Smooth muscle cell (in vitro differentiated cells): ENCODE measurements around the gene SYT9. TPM values are rescaled to one million over a fixed set of nuclear protein-coding genes. Genes with fewer than 3 reads are reported as not detected.

Source experiments
- DNase-seq: peaks from one replicate; lab custom pipeline; 2025; ENCODE audit not compliant: unreplicated experiment; lab: John Stamatoyannopoulos, UW
- H2AFZ ChIP-seq: fragments of 200-600 bp; sonication (generic); 2 replicates; pipeline ENCODE4 v1.6.0; 2016; ENCODE audit warnings: antibody characterized with exemption, low read depth, mild to moderate bottlenecking
- H3F3A ChIP-seq: fragments of 200-600 bp; sonication (generic); 2 replicates; pipeline ENCODE4 v1.6.0; 2017; ENCODE audit warnings: antibody characterized with exemption, low read depth
- H3K27ac ChIP-seq: fragments of 200-600 bp; sonication (generic); 2 replicates; pipeline ENCODE4 v1.5.1; 2016; ENCODE audit warnings: low read depth, mild to moderate bottlenecking
- H3K27me3 ChIP-seq: fragments of 200-600 bp; sonication (generic); 2 replicates; pipeline ENCODE4 v1.6.1; 2016; ENCODE audit warnings: low read depth, mild to moderate bottlenecking
- H3K36me3 ChIP-seq: fragments of 200-600 bp; sonication (generic); 2 replicates; pipeline ENCODE4 v1.5.1; 2016; ENCODE audit warnings: low read depth
- H3K4me1 ChIP-seq: fragments of 200-600 bp; sonication (generic); 2 replicates; pipeline ENCODE4 v1.5.1; 2016; ENCODE audit warnings: low read depth
- H3K4me2 ChIP-seq: fragments of 200-600 bp; sonication (generic); 2 replicates; pipeline ENCODE4 v1.6.0; 2016; ENCODE audit warnings: mild to moderate bottlenecking
- H3K4me3 ChIP-seq: fragments of 200-600 bp; sonication (generic); 2 replicates; pipeline ENCODE4 v1.5.1; 2016; ENCODE audit warnings: mild to moderate bottlenecking
- H3K79me2 ChIP-seq: fragments of 200-600 bp; sonication (generic); 2 replicates; pipeline ENCODE4 v1.6.0; 2016; ENCODE audit warnings: low read depth, mild to moderate bottlenecking
- H3K9ac ChIP-seq: fragments of 200-600 bp; sonication (generic); 2 replicates; pipeline ENCODE4 v1.6.0; 2016; ENCODE audit warnings: low read depth
- H3K9me3 ChIP-seq: fragments of 200-600 bp; sonication (generic); replicated peaks from 2 replicates; pipeline ENCODE4 v1.5.1; 2016; ENCODE audit warnings: low read depth
- H4K20me1 ChIP-seq: fragments of 200-600 bp; sonication (generic); 2 replicates; pipeline ENCODE4 v1.6.0; 2016; ENCODE audit warnings: low read depth
- WGBS: methylation state at CpG from one replicate; pipeline ENCODE4 v1.1.7; 2016; ENCODE audit warnings: low lambda C conversion rate; 5-methylcytosine and 5-hydroxymethylcytosine counted together
- polyA plus RNA-seq: library from polyadenylated mRNA; unstranded; fragments of >200 nt; fragmentation: Nextera tagmentation; extraction: Ambion mirVana; gene quantifications from 2 replicates; pipeline ENCODE4 v1.2.1, GENCODE V29; 2016
- total RNA-seq: library from RNA; depleted of rRNA; stranded (reverse); fragments of >200 nt; gene quantifications from 2 replicates; pipeline ENCODE4 v1.2.3, GENCODE V29; 2014
- TF ChIP-seq, protein P1 (sequence below): fragments of 200-600 bp; sonication (generic); IDR thresholded peaks from 2 replicates; pipeline ENCODE4 v1.5.1; 2017; ENCODE audit warnings: borderline replicate concordance, mild to moderate bottlenecking, antibody characterized with exemption; ENCODE audit not compliant: insufficient read depth, poor library complexity, severe bottlenecking

SYT9 gene
- total and polyA plus RNA-seq, 2 experiments from 2014 or later = 0.06 TPM; not detected in 1

DNA sequence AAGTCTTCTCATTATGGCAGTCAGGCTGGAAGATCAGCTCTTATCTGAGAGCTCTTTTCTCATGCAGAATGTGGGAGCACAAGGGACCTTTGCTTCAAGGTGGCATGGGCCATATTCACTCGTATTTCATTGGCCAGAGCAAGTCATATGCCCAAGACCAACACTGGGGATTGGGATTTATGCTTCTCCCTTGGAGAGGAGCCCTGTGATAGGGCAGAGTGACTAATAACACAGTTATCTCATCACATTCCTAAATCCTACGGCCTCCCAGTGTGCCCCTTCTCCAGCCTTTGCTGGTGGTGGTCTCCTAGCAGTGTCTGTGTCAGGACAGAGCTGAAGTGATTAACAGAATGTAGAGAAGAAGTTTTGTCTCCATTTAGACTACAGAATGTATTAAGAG lies 48.6 kb downstream of the SYT9 start:
- WGBS = 66% methylated on average over 2 of the region's 2 CpGs

DNA sequence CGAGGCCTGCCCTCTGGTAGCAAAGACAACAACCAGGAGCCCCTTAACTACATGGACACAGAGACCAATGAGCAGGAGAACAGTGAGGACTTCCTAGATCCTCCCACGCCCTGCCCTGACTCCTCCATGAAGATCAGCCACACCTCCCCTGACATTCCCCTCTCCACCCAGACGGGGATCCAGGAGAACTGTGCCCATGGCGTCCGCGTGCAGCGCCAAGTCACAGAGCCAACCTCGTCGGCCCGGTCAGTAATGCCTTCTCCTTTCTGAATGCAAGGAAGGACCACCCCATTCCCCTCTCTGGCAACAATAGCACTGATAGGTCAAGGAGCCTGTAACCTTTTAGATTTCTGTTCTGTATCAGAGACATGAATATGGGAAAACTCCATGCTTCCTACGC lies 51.4 kb downstream of the SYT9 start:
- no peak overlapping the region for H3K4me3 ChIP-seq
- no peaks in the 10 kb centered on the region for H4K20me1 ChIP-seq
- DNase-seq = no peak
- no peaks in the 10 kb centered on the region for H3K27me3 ChIP-seq
- no peak overlapping the region for H3K27ac ChIP-seq
- no peaks in the 10 kb centered on the region for H3F3A ChIP-seq
- TF ChIP-seq, protein P1, sequence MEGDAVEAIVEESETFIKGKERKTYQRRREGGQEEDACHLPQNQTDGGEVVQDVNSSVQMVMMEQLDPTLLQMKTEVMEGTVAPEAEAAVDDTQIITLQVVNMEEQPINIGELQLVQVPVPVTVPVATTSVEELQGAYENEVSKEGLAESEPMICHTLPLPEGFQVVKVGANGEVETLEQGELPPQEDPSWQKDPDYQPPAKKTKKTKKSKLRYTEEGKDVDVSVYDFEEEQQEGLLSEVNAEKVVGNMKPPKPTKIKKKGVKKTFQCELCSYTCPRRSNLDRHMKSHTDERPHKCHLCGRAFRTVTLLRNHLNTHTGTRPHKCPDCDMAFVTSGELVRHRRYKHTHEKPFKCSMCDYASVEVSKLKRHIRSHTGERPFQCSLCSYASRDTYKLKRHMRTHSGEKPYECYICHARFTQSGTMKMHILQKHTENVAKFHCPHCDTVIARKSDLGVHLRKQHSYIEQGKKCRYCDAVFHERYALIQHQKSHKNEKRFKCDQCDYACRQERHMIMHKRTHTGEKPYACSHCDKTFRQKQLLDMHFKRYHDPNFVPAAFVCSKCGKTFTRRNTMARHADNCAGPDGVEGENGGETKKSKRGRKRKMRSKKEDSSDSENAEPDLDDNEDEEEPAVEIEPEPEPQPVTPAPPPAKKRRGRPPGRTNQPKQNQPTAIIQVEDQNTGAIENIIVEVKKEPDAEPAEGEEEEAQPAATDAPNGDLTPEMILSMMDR = no peak
- no peak overlapping the region for H3K9ac ChIP-seq
- H3K4me2 ChIP-seq = no peak overlapping the region
- 92% methylated on average over 11 of the region's 11 CpGs for WGBS
- no peaks in the 10 kb centered on the region for H3K9me3 ChIP-seq
- no peak overlapping the region for H2AFZ ChIP-seq
- H3K36me3 ChIP-seq = no peaks in the 10 kb centered on the region
- no peaks in the 10 kb centered on the region for H3K4me1 ChIP-seq
- no peaks in the 10 kb centered on the region for H3K79me2 ChIP-seq

More for the DNA sequence above, 48.6 kb downstream of the SYT9 start:
- Histone ChIP-seq H3K27me3 (no peaks in the 10 kb centered on the region), H3K4me3 (no peak overlapping the region), H3F3A (no peaks in the 10 kb centered on the region), H3K9ac (no peak overlapping the region), H3K4me2 (no peak overlapping the region), H3K36me3 (no peaks in the 10 kb centered on the region), H3K27ac (no peak overlapping the region), H3K9me3 (no peaks in the 10 kb centered on the region), H2AFZ (no peak overlapping the region), H3K79me2 (no peaks in the 10 kb centered on the region), H3K4me1 (no peaks in the 10 kb centered on the region), H4K20me1 (no peaks in the 10 kb centered on the region)
- TF ChIP-seq, protein P1 = no peak
- DNase-seq = no peak

DNA sequence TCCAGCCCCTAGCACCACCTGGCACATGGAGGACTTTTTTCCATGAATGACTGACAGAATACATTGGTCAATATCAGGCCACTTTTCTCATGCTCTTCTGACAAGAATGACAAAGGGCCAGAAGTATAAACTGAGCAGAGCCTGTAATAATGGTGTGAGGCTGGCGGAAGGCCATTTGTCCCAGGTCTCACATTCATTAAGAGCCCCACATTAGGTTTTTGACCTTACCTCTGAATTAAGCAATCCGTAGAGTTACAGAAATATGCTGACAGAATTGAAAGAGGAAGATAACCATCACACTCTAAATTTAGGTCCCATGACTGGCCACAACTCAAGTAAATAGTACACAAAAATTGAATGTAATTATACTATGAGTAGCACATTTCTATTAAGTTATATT lies 55.2 kb downstream of the SYT9 start:
- Histone ChIP-seq H3K4me1 (no peaks in the 10 kb centered on the region), H4K20me1 (no peaks in the 10 kb centered on the region), H3K27ac (no peak overlapping the region), H3K27me3 (no peaks in the 10 kb centered on the region), H3K79me2 (no peaks in the 10 kb centered on the region), H3F3A (no peaks in the 10 kb centered on the region), H3K4me2 (no peak overlapping the region), H3K36me3 (no peaks in the 10 kb centered on the region), H3K4me3 (no peak overlapping the region), H2AFZ (no peak overlapping the region), H3K9ac (no peak overlapping the region), H3K9me3 (no peaks in the 10 kb centered on the region)
- DNase-seq = no peak
- 93% methylated on average over 2 of the region's 2 CpGs for WGBS
- TF ChIP-seq, protein P1 = no peak

DNA sequence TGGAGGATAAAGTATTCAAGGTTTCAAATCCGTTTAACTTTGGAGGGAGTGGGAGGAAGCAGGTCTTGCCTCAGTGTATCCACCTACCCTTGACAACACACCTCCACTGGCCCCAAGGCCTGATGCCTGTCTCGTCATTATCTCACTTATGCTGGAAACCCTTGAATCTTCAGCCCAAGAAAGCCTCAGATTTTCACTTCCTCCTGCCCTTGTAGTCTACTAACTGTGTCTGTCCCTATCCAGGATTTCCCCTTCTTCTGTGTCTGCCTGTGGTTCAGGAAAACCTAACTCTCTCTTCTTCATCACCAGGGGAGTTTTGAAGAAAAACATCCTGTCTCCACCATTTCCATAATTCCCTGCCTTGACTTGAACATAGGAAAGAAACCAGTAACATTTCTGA lies 56.1 kb downstream of the SYT9 start:
- WGBS = 89% methylated on average over 2 of the region's 2 CpGs

More for the DNA sequence above, 56.1 kb downstream of the SYT9 start:
- H4K20me1 ChIP-seq = no peaks in the 10 kb centered on the region
- no peak for DNase-seq
- no peaks in the 10 kb centered on the region for H3K9me3 ChIP-seq
- no peaks in the 10 kb centered on the region for H3F3A ChIP-seq
- no peak overlapping the region for H3K4me3 ChIP-seq
- H3K27me3 ChIP-seq = no peaks in the 10 kb centered on the region
- H3K4me1 ChIP-seq = no peaks in the 10 kb centered on the region
- no peak overlapping the region for H2AFZ ChIP-seq
- H3K4me2 ChIP-seq = no peak overlapping the region
- H3K79me2 ChIP-seq = no peaks in the 10 kb centered on the region
- H3K27ac ChIP-seq = no peak overlapping the region
- TF ChIP-seq, protein P1 = no peak
- H3K9ac ChIP-seq = no peak overlapping the region
- H3K36me3 ChIP-seq = no peaks in the 10 kb centered on the region
